ENCODE data around the gene CCDC92B.

DNA sequence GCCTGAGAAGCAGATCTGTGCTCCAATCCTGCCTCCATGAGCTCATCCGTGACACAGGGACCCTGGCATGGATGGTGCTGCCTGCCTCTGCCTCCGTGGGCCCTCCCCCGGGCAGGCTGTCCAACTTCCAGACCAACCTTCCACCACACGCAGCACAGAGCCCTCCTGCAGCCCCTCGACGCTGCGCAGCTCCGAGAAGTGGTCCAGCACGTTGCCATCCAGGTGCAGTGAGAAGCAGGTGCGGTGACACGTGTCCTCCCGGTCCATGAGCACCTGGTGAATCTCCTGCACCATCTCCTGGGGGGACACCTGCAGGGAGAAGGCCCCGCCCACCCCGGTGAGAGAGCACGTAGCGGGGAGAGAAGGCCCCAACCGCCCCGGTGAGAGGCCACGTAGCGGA, 46.3 kb downstream of the CCDC92B start:
- TF ChIP-seq, protein P1, sequence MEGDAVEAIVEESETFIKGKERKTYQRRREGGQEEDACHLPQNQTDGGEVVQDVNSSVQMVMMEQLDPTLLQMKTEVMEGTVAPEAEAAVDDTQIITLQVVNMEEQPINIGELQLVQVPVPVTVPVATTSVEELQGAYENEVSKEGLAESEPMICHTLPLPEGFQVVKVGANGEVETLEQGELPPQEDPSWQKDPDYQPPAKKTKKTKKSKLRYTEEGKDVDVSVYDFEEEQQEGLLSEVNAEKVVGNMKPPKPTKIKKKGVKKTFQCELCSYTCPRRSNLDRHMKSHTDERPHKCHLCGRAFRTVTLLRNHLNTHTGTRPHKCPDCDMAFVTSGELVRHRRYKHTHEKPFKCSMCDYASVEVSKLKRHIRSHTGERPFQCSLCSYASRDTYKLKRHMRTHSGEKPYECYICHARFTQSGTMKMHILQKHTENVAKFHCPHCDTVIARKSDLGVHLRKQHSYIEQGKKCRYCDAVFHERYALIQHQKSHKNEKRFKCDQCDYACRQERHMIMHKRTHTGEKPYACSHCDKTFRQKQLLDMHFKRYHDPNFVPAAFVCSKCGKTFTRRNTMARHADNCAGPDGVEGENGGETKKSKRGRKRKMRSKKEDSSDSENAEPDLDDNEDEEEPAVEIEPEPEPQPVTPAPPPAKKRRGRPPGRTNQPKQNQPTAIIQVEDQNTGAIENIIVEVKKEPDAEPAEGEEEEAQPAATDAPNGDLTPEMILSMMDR (conservative IDR thresholded peaks at IDR 0.05) = no peak
- no peak for TF ChIP-seq EZH2 (IDR thresholded peaks at IDR 0.05; ENCODE audit: low read depth)
